GM11168 (cell line): ENCODE results near the gene ELMO1.

Source experiments
- in situ Hi-C: fragments of 300-500 bp; cut with MboI; formaldehyde crosslinking; loops from one replicate; pipeline ENCODE4 v1.12.0; 2022; ENCODE audit warnings: low sequenced_read_pairs; ENCODE audit not compliant: unreplicated experiment

ELMO1 gene

GRCh38 chr7:36814311-36814710 is 634.4 kb downstream of the ELMO1 start:
- in situ Hi-C loops: no loop called here

- in situ Hi-C loops: no loop called here
These were observed 636.9 kb downstream of the ELMO1 start for GRCh38 chr7:36811807-36812206.

- in situ Hi-C loops: no loop called here
These were observed 638.2 kb downstream of the ELMO1 start for GRCh38 chr7:36810489-36810888.

- in situ Hi-C loops: no loop called here
These were observed 638.6 kb downstream of the ELMO1 start for GRCh38 chr7:36810032-36810431.

- in situ Hi-C loops: no loop called here
These were observed 639.2 kb downstream of the ELMO1 start for GRCh38 chr7:36809510-36809909.

GRCh38 chr7:36809086-36809485 is 639.6 kb downstream of the ELMO1 start:
- in situ Hi-C loops: no loop called here

- in situ Hi-C loops: no loop called here
These were observed 641.8 kb downstream of the ELMO1 start for GRCh38 chr7:36806891-36807290.
